ENCODE data around the gene C19orf53. TPM values are rescaled to one million over a fixed set of nuclear protein-coding genes. Genes with fewer than 3 reads are reported as not detected.

C19orf53 gene
- total RNA-seq, 4 donors from 2014 or later = 187 to 290 (median 235) TPM

DNA sequence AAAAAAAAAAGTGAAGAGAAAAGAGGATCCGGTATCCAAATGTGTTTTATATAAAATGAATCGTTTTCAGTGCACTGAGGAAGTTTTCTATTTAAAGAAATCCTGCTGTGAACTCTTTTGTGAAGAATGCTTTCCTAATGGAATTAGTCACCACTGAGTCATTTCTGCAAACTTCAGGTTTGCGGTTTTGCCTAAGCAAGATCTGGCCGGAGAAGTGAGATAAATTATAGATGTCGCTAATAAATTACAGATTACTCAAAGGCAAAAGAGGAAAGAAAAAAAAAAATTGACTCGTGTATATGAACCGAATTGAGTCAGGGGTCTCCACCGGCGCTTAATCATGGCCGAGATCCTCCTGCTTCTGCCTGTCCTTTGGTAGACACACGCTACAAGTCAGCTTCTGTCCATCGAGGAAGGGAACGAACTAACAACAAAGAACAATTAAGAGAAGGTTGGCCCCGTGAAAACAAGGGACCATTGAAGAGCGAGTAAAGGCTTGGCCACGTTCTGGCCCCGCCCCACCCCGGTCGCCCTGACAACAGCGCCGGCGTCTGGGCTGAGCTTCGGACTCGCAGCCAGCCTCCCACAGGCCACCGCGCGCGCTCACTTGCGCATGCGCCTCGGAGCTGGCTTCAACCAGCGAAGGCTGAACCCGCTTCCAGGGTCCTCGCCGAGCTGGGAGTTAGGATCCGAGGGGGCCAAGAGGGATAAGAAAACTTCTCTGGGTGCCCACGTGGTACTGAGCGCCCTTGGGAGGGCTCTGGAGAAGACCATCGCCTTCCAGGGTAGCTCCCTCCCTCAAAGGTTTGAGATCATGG lies 42.9 kb upstream of the C19orf53 start:
- H3K27me3 ChIP-seq = no peaks in the 10 kb centered on the region
- peak; percentile 88 to 92 for TF ChIP-seq EP300 (IDR thresholded peaks at IDR 0.05)
- TF ChIP-seq, protein P1, sequence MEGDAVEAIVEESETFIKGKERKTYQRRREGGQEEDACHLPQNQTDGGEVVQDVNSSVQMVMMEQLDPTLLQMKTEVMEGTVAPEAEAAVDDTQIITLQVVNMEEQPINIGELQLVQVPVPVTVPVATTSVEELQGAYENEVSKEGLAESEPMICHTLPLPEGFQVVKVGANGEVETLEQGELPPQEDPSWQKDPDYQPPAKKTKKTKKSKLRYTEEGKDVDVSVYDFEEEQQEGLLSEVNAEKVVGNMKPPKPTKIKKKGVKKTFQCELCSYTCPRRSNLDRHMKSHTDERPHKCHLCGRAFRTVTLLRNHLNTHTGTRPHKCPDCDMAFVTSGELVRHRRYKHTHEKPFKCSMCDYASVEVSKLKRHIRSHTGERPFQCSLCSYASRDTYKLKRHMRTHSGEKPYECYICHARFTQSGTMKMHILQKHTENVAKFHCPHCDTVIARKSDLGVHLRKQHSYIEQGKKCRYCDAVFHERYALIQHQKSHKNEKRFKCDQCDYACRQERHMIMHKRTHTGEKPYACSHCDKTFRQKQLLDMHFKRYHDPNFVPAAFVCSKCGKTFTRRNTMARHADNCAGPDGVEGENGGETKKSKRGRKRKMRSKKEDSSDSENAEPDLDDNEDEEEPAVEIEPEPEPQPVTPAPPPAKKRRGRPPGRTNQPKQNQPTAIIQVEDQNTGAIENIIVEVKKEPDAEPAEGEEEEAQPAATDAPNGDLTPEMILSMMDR (IDR thresholded peaks at IDR 0.05) = no peak
- TF ChIP-seq POLR2A (IDR thresholded peaks at IDR 0.05) = peak; percentile 22 to 51
- peaks cover 0 to 34% (median 13%) of the 10 kb centered on the region in 4 donors for H3K4me1 ChIP-seq
- H3K36me3 ChIP-seq = peaks cover 0 to 6% (median 0%) of the 10 kb centered on the region in 3 donors
- peak overlapping the region; percentile 64 to 98 (median 91) for H3K27ac ChIP-seq
- peak; percentile 91 to 93 for DNase-seq (ENCODE audit: low spot score in 2 of 2)
- 0% methylated on average over 25 to 39 of the region's 39 CpGs for WGBS, 2 donors
- H3K4me3 ChIP-seq = peak overlapping the region; percentile 27 to 70 (median 58)
- no peaks in the 10 kb centered on the region for H3K9me3 ChIP-seq

- peaks cover 0 to 6% (median 0%) of the 10 kb centered on the region in 3 donors for H3K36me3 ChIP-seq
- H3K4me3 ChIP-seq = peak overlapping the region in 2 of 4 donors; percentile 56 to 61
- TF ChIP-seq POLR2A (IDR thresholded peaks at IDR 0.05) = no peak
- TF ChIP-seq, protein P1 (IDR thresholded peaks at IDR 0.05) = no peak
- TF ChIP-seq EP300 (IDR thresholded peaks at IDR 0.05) = no peak
- DNase-seq (ENCODE audit: low spot score in 2 of 2) = no peak
- H3K9me3 ChIP-seq = no peaks in the 10 kb centered on the region
- peaks cover 0 to 34% (median 13%) of the 10 kb centered on the region in 4 donors for H3K4me1 ChIP-seq
- no peaks in the 10 kb centered on the region for H3K27me3 ChIP-seq
- peak overlapping the region in 2 of 4 donors; percentile 98 for H3K27ac ChIP-seq
- 85 to 86% methylated on average over 8 of the region's 8 CpGs for WGBS, 2 donors
Observed at GRCh38 chr19:13732337-13732736, 41.9 kb upstream of the C19orf53 start.

DNA sequence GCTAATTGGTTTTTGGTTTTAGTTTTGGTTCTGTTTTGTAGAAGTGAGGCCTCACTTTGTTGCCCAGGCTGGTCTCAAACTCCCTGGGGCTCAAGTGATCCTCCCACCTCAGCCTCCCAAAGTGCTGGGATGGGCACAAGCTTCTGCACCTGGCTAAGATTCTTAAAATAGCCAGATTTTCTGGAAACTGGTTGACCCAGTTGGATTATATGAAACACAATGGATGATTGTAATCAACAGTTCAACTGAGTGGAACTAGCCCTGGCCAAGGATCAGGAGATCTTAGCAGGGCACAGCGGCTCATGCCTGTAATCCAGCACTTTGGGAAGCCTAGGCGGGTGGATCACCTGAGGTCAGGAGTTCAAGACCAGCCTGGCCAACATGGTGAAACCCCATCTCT lies 39.5 kb upstream of the C19orf53 start:
- WGBS, 2 donors = 95 to 96% methylated on average over 2 of the region's 2 CpGs
- H3K36me3 ChIP-seq = peaks cover 0 to 16% (median 0%) of the 10 kb centered on the region in 3 donors
- peaks cover 0 to 21% (median 13%) of the 10 kb centered on the region in 4 donors for H3K4me1 ChIP-seq
- TF ChIP-seq POLR2A (IDR thresholded peaks at IDR 0.05) = no peak
- no peak for TF ChIP-seq EP300 (IDR thresholded peaks at IDR 0.05)
- TF ChIP-seq, protein P1 (IDR thresholded peaks at IDR 0.05) = no peak
- H3K9me3 ChIP-seq = no peaks in the 10 kb centered on the region
- H3K4me3 ChIP-seq = no peak overlapping the region
- no peaks in the 10 kb centered on the region for H3K27me3 ChIP-seq
- no peak overlapping the region for H3K27ac ChIP-seq
- DNase-seq (ENCODE audit: low spot score in 2 of 2) = no peak

GRCh38 chr19:13738073-13738472 lies 36.2 kb upstream of the C19orf53 start:
- H3K27ac ChIP-seq = no peak overlapping the region
- WGBS, 2 donors = 50 to 79% methylated on average over 1 of the region's 1 CpG
- no peaks in the 10 kb centered on the region for H3K27me3 ChIP-seq
- DNase-seq (ENCODE audit: low spot score in 2 of 2) = no peak
- H3K4me3 ChIP-seq = no peak overlapping the region
- H3K4me1 ChIP-seq = no peaks in the 10 kb centered on the region
- no peak for TF ChIP-seq POLR2A (IDR thresholded peaks at IDR 0.05)
- no peak for TF ChIP-seq EP300 (IDR thresholded peaks at IDR 0.05)
- TF ChIP-seq, protein P1 (IDR thresholded peaks at IDR 0.05) = no peak
- no peaks in the 10 kb centered on the region for H3K9me3 ChIP-seq
- peaks cover 0 to 20% (median 0%) of the 10 kb centered on the region in 3 donors for H3K36me3 ChIP-seq

DNA sequence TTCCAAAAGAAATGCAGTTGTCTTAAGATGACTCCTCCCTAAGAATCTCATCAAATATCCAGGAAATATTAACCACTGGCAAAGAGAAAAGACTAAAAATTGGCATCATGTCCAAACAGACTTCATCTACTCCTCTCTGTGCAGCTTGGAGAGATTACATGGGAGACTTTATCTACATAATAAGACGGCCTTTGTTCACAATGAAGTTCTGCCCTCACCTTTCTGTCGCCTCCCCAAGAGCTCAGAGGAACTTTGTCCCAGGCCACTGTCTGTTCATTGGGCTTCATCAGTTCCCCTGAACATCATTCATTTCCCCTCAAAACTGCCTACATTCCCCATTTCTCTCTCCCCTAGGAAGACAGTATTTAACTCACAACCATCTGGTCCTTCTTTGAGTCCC lies 32.4 kb upstream of the C19orf53 start:
- no peaks in the 10 kb centered on the region for H3K9me3 ChIP-seq
- peaks cover 0 to 14% (median 0%) of the 10 kb centered on the region in 3 donors for H3K36me3 ChIP-seq
- no peak for TF ChIP-seq POLR2A (IDR thresholded peaks at IDR 0.05)
- no peak for TF ChIP-seq EP300 (IDR thresholded peaks at IDR 0.05)
- TF ChIP-seq, protein P1 (IDR thresholded peaks at IDR 0.05) = no peak
- no peaks in the 10 kb centered on the region for H3K4me1 ChIP-seq
- no peak for DNase-seq (ENCODE audit: low spot score in 2 of 2)
- H3K27ac ChIP-seq = no peak overlapping the region
- H3K27me3 ChIP-seq = no peaks in the 10 kb centered on the region
- WGBS, 2 donors = 78 to 93% methylated on average over 2 of the region's 2 CpGs
- no peak overlapping the region for H3K4me3 ChIP-seq
